ENCODE results near the gene SLC17A3. TPM values are rescaled to one million over a fixed set of nuclear protein-coding genes. Genes with fewer than 3 reads are reported as not detected.

Gene SLC17A3
- total RNA-seq, 1 experiment from 2014 or later = not detected

DNA sequence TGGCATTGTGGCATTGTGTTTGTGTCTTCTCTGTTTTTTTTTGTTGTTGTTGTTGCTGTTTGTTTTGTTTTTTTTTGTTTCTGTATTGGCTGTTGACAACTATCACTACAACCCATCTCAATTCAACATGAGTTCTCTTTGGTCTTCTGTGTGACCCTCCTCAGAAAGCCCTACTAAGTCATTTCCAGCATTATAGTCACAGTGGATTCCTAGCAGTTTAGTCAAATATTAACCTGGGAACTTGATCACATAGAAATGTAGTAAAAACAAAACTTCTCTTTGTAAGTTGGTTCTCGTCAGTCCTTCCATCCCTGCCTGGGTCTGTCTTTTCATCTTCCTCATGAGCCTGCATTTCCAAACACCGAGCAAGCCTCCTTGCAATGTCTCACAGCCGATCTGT, 39.7 kb upstream of the SLC17A3 start:
- Histone ChIP-seq H3K4me1 (ENCODE audit: control insufficient read depth in 1 of 2, insufficient read depth in 2 of 2, low read length in 2 of 2) (no peaks in the 10 kb centered on the region), H3K27ac (ENCODE audit: low read depth, low read length) (no peak overlapping the region), H3K4me3 (replicated peaks in 1 of 2; ENCODE audit: low read depth in 1 of 2, low read length in 2 of 2) (no peak overlapping the region), H3K9me3 (ENCODE audit: control insufficient read depth in 1 of 2, insufficient read depth in 1 of 2, low read depth in 1 of 2, low read length in 2 of 2) (no peaks in the 10 kb centered on the region), H3K4me2 (ENCODE audit: low read length) (no peak overlapping the region), H2AFZ (ENCODE audit: low read depth, low read length, poor library complexity, severe bottlenecking) (no peak overlapping the region), H3K9ac (ENCODE audit: low read length) (no peak overlapping the region), H3K9me2 (ENCODE audit: insufficient read depth) (no peaks in the 10 kb centered on the region), H3K79me2 (ENCODE audit: insufficient read depth, low read length) (no peaks in the 10 kb centered on the region), H3K36me3 (ENCODE audit: control insufficient read depth in 1 of 2, insufficient read depth in 2 of 2, low read length in 2 of 2) (no peaks in the 10 kb centered on the region), H4K20me1 (ENCODE audit: insufficient read depth) (no peaks in the 10 kb centered on the region), H3K27me3 (ENCODE audit: insufficient read depth, low read length) (no peaks in the 10 kb centered on the region)
- DNase-seq (ENCODE audit: low read depth, low spot score) (no peak), ATAC-seq (no peak)
- ChIA-PET CTCF (no interaction called here), RAD21 (ENCODE audit: low non-redundant PET in 1 of 2, low total read pairs in 2 of 2, uncharacterized antibody in 2 of 2, unreplicated experiment in 2 of 2) (no interaction called here), POLR2A (no interaction called here)
- TF ChIP-seq CEBPB (IDR thresholded peaks at IDR 0.05; ENCODE audit: low read depth) (no peak), TCF7L2 (IDR thresholded peaks at IDR 0.05; ENCODE audit: borderline replicate concordance, extremely low read depth, insufficient read depth, insufficient read length) (no peak), YY1 (IDR thresholded peaks at IDR 0.05; ENCODE audit: extremely low read depth, insufficient replicate concordance, low read depth, low read length) (no peak), RAD21 (IDR thresholded peaks at IDR 0.05; ENCODE audit: low read depth) (no peak), POLR2AphosphoS5 (IDR thresholded peaks at IDR 0.05; ENCODE audit: low read depth, low read length) (no peak), POLR2A (IDR thresholded peaks at IDR 0.05; ENCODE audit: borderline replicate concordance, extremely low read depth, insufficient read depth, insufficient read length) (no peak), ZNF274 (IDR thresholded peaks at IDR 0.05; ENCODE audit: low read depth, low read length) (no peak)
- intact Hi-C loops (cut with micrococcal nuclease) = no loop called here
- BruUV-seq (replicated peaks) = no TSS peak

DNA sequence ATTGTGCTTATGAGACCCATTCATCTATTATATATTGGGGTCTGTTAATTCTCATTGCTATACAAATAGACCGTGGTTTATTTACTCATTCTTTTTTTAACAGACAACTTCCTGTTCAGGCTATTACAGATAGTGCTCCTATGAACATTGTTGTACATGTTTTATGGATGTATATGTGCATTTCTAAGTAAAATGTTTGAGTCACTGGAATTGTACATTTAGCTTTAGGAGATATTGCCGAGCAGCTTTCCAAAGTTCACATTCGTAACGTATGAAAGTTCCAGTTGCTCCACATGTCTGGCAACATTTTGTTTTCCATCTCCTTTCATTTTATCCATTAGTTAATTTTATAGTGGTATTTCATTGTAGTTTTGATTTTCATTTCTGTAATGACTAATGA, 37.3 kb upstream of the SLC17A3 start:
- POLR2A ChIA-PET = no interaction called here
- Histone ChIP-seq H3K4me1 (ENCODE audit: control insufficient read depth in 1 of 2, insufficient read depth in 2 of 2, low read length in 2 of 2) (no peaks in the 10 kb centered on the region), H3K27ac (ENCODE audit: low read depth, low read length) (no peak overlapping the region), H3K9me2 (ENCODE audit: insufficient read depth) (no peaks in the 10 kb centered on the region), H3K4me2 (ENCODE audit: low read length) (no peak overlapping the region), H3K36me3 (ENCODE audit: control insufficient read depth in 1 of 2, insufficient read depth in 2 of 2, low read length in 2 of 2) (no peaks in the 10 kb centered on the region), H3K4me3 (replicated peaks in 1 of 2; ENCODE audit: low read depth in 1 of 2, low read length in 2 of 2) (no peak overlapping the region), H3K9ac (ENCODE audit: low read length) (no peak overlapping the region), H3K27me3 (ENCODE audit: insufficient read depth, low read length) (no peaks in the 10 kb centered on the region), H2AFZ (ENCODE audit: low read depth, low read length, poor library complexity, severe bottlenecking) (no peak overlapping the region), H3K9me3 (ENCODE audit: control insufficient read depth in 1 of 2, insufficient read depth in 1 of 2, low read depth in 1 of 2, low read length in 2 of 2) (no peaks in the 10 kb centered on the region), H3K79me2 (ENCODE audit: insufficient read depth, low read length) (no peaks in the 10 kb centered on the region), H4K20me1 (ENCODE audit: insufficient read depth) (no peaks in the 10 kb centered on the region)
- RAD21 ChIA-PET (ENCODE audit: low non-redundant PET in 1 of 2, low total read pairs in 2 of 2, uncharacterized antibody in 2 of 2, unreplicated experiment in 2 of 2) = no interaction called here
- no TSS peak for BruUV-seq (replicated peaks)
- no peak for DNase-seq (ENCODE audit: low read depth, low spot score)
- CTCF ChIA-PET = interaction anchor here (1.2 kb wide), 1 partner anchor 81 kb away, joined by 4 read pairs; no protein-coding TSS in a partner anchor
- no peak for TF ChIP-seq SRF (IDR thresholded peaks at IDR 0.05; ENCODE audit: low read depth)
- TF ChIP-seq, protein P1, sequence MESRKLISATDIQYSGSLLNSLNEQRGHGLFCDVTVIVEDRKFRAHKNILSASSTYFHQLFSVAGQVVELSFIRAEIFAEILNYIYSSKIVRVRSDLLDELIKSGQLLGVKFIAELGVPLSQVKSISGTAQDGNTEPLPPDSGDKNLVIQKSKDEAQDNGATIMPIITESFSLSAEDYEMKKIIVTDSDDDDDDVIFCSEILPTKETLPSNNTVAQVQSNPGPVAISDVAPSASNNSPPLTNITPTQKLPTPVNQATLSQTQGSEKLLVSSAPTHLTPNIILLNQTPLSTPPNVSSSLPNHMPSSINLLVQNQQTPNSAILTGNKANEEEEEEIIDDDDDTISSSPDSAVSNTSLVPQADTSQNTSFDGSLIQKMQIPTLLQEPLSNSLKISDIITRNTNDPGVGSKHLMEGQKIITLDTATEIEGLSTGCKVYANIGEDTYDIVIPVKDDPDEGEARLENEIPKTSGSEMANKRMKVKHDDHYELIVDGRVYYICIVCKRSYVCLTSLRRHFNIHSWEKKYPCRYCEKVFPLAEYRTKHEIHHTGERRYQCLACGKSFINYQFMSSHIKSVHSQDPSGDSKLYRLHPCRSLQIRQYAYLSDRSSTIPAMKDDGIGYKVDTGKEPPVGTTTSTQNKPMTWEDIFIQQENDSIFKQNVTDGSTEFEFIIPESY (IDR thresholded peaks at IDR 0.05; ENCODE audit: extremely low read depth, insufficient replicate concordance, low read length) = no peak
- no peak for TF ChIP-seq YY1 (IDR thresholded peaks at IDR 0.05; ENCODE audit: extremely low read depth, insufficient replicate concordance, low read depth, low read length)
- TF ChIP-seq ZNF274 (IDR thresholded peaks at IDR 0.05; ENCODE audit: low read depth, low read length) = no peak
- no peak for TF ChIP-seq EZH2 (IDR thresholded peaks at IDR 0.05)
- TF ChIP-seq ZFX (IDR thresholded peaks at IDR 0.05) = no peak
- TF ChIP-seq, protein P2, sequence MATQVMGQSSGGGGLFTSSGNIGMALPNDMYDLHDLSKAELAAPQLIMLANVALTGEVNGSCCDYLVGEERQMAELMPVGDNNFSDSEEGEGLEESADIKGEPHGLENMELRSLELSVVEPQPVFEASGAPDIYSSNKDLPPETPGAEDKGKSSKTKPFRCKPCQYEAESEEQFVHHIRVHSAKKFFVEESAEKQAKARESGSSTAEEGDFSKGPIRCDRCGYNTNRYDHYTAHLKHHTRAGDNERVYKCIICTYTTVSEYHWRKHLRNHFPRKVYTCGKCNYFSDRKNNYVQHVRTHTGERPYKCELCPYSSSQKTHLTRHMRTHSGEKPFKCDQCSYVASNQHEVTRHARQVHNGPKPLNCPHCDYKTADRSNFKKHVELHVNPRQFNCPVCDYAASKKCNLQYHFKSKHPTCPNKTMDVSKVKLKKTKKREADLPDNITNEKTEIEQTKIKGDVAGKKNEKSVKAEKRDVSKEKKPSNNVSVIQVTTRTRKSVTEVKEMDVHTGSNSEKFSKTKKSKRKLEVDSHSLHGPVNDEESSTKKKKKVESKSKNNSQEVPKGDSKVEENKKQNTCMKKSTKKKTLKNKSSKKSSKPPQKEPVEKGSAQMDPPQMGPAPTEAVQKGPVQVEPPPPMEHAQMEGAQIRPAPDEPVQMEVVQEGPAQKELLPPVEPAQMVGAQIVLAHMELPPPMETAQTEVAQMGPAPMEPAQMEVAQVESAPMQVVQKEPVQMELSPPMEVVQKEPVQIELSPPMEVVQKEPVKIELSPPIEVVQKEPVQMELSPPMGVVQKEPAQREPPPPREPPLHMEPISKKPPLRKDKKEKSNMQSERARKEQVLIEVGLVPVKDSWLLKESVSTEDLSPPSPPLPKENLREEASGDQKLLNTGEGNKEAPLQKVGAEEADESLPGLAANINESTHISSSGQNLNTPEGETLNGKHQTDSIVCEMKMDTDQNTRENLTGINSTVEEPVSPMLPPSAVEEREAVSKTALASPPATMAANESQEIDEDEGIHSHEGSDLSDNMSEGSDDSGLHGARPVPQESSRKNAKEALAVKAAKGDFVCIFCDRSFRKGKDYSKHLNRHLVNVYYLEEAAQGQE (IDR thresholded peaks at IDR 0.05; ENCODE audit: low read depth) = no peak
- no peak for TF ChIP-seq CBX3 (IDR thresholded peaks at IDR 0.05; ENCODE audit: low read depth)
- TF ChIP-seq, protein P3, sequence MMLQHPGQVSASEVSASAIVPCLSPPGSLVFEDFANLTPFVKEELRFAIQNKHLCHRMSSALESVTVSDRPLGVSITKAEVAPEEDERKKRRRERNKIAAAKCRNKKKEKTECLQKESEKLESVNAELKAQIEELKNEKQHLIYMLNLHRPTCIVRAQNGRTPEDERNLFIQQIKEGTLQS (IDR thresholded peaks at IDR 0.05) = no peak
- TF ChIP-seq FOSL1 (IDR thresholded peaks at IDR 0.05; ENCODE audit: low read depth) = no peak
- TF ChIP-seq EZH2phosphoT487 (IDR thresholded peaks at IDR 0.05; ENCODE audit: borderline replicate concordance) = no peak
- ATAC-seq = no peak
- intact Hi-C loops (cut with micrococcal nuclease) = no loop called here
